ENCODE data around the gene NRIP3. TPM values are rescaled to one million over a fixed set of nuclear protein-coding genes. Genes with fewer than 3 reads are reported as not detected.

The NRIP3 gene
- total RNA-seq, 1 donor from 2014 or later = not detected

- intact Hi-C loops (cut with micrococcal nuclease) = loop anchor here (1.0 to 10.0 kb wide), 5 partner anchors 45 to 755 kb away; a partner anchor contains a TSS
- Mint-ChIP-seq H3K36me3 (ENCODE audit: low read depth) (peaks cover 37% of the 10 kb centered on the region), H3K9me3 (no peaks in the 10 kb centered on the region), H3K27me3 (no peaks in the 10 kb centered on the region), H3K4me3 (no peak overlapping the region), H3K4me1 (peaks cover 25% of the 10 kb centered on the region), H3K27ac (no peak overlapping the region)
- DNase-seq = no peak
- no peak for ATAC-seq (ENCODE audit: low read depth)
- no peak for TF ChIP-seq CTCF (IDR thresholded peaks at IDR 0.05)
- POLR2A ChIA-PET = interaction anchor here (1.0 to 1.1 kb wide), 4 partner anchors 46 to 548 kb away, joined by 3 to 10 read pairs (median 6); partner anchors contain the start of genes RPL27A and TRIM66
- CTCF ChIA-PET = interaction anchor here (0.6 to 2.2 kb wide), 12 partner anchors 38 to 739 kb away, joined by 3 to 25 read pairs (median 3); partner anchors contain the start of genes RPL27A and TRIM66
Measured at GRCh38 chr11:8959546-8960166, 44.1 kb downstream of the NRIP3 start.

DNA sequence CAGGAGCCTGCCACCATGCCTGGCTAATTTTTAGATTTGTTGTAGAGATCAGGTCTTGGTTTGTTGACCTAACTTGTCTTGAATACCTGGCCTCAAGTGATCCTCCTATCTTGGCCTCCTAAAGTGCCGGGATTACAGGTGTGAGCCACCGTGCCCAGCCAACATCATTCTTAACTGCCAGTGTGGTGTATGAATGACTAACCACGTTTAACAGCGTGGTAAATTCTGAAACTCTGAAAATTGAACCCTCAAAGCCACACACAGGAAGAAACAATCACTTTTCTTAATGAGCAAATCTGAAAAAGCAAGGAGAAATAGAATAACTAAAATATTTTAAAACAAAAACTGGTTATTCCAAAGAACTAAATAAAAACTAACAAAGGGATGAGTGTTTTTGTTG is 46.9 kb downstream of the NRIP3 start:
- CTCF ChIA-PET = no interaction called here
- no peak overlapping the region for H3K4me3 Mint-ChIP-seq
- H3K27ac Mint-ChIP-seq = no peak overlapping the region
- DNase-seq (no peak), ATAC-seq (ENCODE audit: low read depth) (no peak)
- H3K9me3 Mint-ChIP-seq = no peaks in the 10 kb centered on the region
- peaks cover 10% of the 10 kb centered on the region for H3K4me1 Mint-ChIP-seq
- H3K36me3 Mint-ChIP-seq (ENCODE audit: low read depth) = peaks cover 57% of the 10 kb centered on the region
- H3K27me3 Mint-ChIP-seq = no peaks in the 10 kb centered on the region
- intact Hi-C loops (cut with micrococcal nuclease) = no loop called here
- POLR2A ChIA-PET = no interaction called here
- TF ChIP-seq CTCF (IDR thresholded peaks at IDR 0.05) = no peak

DNA sequence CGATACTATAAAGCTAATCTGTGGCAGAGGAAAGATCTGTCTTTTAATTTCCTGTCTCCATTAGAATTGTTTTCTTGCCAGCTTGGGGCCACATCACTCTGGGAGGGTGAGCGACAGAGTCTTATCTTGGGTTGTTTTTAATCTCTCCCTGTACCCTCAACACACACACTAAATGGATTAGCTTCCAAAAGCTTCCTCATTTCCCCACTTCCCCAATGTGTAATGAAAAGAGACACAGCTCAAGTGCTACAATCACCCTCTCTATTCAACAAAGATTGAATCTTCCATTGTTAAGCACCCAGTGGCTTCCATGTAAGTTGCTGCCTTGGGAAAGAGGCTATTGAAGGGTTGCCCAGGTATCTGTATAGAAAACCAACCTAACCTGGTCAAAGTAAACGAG is 54.9 kb downstream of the NRIP3 start:
- H3K9me3 Mint-ChIP-seq = no peaks in the 10 kb centered on the region
- no peak for TF ChIP-seq CTCF (IDR thresholded peaks at IDR 0.05)
- peaks cover 66% of the 10 kb centered on the region for H3K36me3 Mint-ChIP-seq (ENCODE audit: low read depth)
- H3K4me1 Mint-ChIP-seq = no peaks in the 10 kb centered on the region
- POLR2A ChIA-PET = interaction anchor here (1.0 kb wide), 1 partner anchor 260 kb away, joined by 3 read pairs; no protein-coding TSS in a partner anchor
- H3K4me3 Mint-ChIP-seq = no peak overlapping the region
- no peak overlapping the region for H3K27ac Mint-ChIP-seq
- intact Hi-C loops (cut with micrococcal nuclease) = no loop called here
- CTCF ChIA-PET = no interaction called here
- DNase-seq (no peak), ATAC-seq (ENCODE audit: low read depth) (no peak)
- H3K27me3 Mint-ChIP-seq = no peaks in the 10 kb centered on the region

DNA sequence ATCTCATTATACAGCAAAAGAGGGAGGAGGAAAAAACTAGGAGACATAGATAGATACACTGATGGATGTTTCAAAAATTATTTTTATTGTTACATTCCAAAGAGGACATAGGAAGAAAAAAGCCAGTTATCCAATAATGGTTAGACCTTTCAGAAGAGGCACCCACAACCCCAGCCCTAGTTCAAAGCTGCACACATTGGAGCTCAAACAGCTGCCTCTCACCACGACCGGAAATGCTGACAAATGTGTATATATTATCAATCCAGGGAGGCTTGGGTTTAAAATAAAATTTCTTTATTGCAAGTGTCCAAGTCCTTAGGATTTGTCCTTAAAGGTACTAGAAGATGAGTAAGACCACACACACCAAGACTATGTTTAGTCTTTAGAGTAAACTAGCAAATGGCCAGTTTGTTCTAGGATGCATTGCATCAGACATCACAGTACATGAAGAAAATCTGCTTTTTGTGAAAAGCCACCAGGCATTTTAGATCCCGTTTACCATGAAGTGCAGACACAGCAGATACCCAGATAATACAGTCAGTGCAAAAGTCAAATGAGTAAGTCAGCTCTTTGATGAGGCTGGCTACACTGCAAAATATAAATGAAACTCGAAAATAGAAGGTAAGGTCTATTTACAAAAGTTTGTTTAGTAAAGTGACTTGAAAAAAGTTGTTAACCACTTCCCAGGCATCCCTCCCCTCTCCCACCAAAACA is 56.4 kb downstream of the NRIP3 start:
- DNase-seq = no peak
- Mint-ChIP-seq H3K4me3 (no peak overlapping the region), H3K27ac (no peak overlapping the region), H3K4me1 (no peaks in the 10 kb centered on the region), H3K36me3 (ENCODE audit: low read depth) (peaks cover 51% of the 10 kb centered on the region), H3K27me3 (no peaks in the 10 kb centered on the region), H3K9me3 (no peaks in the 10 kb centered on the region)
- TF ChIP-seq CTCF (IDR thresholded peaks at IDR 0.05) = no peak
- intact Hi-C loops (cut with micrococcal nuclease) = no loop called here
- ATAC-seq (ENCODE audit: low read depth) = no peak
- ChIA-PET CTCF (no interaction called here), POLR2A (no interaction called here)

- DNase-seq (no peak), ATAC-seq (ENCODE audit: low read depth) (no peak)
- H3K4me1 Mint-ChIP-seq = no peaks in the 10 kb centered on the region
- TF ChIP-seq CTCF (IDR thresholded peaks at IDR 0.05) = no peak
- no peak within 1 kb of the TSS for H3K4me3 Mint-ChIP-seq
- H3K27me3 Mint-ChIP-seq = peaks cover 12% of the 10 kb centered on the region
- no peak within 1 kb of the TSS for H3K27ac Mint-ChIP-seq
- CTCF ChIA-PET = no interaction called here
- intact Hi-C loops (cut with micrococcal nuclease) = no loop called here
- H3K36me3 Mint-ChIP-seq (ENCODE audit: low read depth) = peaks cover 10% of the 10 kb centered on the region
- POLR2A ChIA-PET = no interaction called here
- no peaks in the 10 kb centered on the region for H3K9me3 Mint-ChIP-seq
Measured at GRCh38 chr11:8942518-8943066, 61.2 kb downstream of the NRIP3 start, which contains the start of gene ASCL3. TSS of gene ASCL3 (minus strand) at chr11:8943016. CDS start at chr11:8938161, 4,855 bp downstream.
